ENCODE data around the gene BICC1.

DNA sequence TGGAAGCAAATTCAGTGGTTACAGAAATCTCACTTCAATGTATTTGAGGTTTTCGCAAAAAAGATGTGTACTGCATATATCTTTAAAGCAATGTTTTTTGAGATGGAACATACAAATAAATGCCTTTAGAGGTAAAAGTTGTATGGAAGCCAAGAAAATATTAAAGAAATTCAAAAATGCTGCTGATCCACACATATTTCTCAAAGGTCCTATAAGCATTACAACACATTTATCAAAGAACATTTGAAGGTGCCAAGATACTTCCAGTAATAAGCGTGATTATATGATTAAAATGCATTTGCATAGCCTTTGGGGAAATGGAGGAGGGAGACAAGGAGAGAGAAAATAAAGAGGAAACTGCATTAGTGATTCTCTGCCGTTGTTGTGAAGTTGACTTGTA lies 260.1 kb downstream of the BICC1 start:
- no peak for TF ChIP-seq EZH2 (IDR thresholded peaks at IDR 0.05; ENCODE audit: low read length)
- TF ChIP-seq, protein P1, sequence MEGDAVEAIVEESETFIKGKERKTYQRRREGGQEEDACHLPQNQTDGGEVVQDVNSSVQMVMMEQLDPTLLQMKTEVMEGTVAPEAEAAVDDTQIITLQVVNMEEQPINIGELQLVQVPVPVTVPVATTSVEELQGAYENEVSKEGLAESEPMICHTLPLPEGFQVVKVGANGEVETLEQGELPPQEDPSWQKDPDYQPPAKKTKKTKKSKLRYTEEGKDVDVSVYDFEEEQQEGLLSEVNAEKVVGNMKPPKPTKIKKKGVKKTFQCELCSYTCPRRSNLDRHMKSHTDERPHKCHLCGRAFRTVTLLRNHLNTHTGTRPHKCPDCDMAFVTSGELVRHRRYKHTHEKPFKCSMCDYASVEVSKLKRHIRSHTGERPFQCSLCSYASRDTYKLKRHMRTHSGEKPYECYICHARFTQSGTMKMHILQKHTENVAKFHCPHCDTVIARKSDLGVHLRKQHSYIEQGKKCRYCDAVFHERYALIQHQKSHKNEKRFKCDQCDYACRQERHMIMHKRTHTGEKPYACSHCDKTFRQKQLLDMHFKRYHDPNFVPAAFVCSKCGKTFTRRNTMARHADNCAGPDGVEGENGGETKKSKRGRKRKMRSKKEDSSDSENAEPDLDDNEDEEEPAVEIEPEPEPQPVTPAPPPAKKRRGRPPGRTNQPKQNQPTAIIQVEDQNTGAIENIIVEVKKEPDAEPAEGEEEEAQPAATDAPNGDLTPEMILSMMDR (optimal IDR thresholded peaks at IDR 0.05 in 1 of 3, IDR thresholded peaks at IDR 0.05 in 1 of 3, conservative IDR thresholded peaks at IDR 0.05 in 1 of 3; ENCODE audit: extremely low read depth in 1 of 3, insufficient read depth in 2 of 3, low read length in 3 of 3): no peak

All from keratinocyte (primary cell).